Embryonic facial prominence (tissue), 1 donor: ENCODE data around the gene CNP.
A peak's percentile ranks its signal among the peaks of the same experiment; 100 is the strongest.
"Not testable (repeated sequence)": the region's sequence is repeated elsewhere in the genome, so short reads cannot be mapped to it uniquely, and the experiment has no call there.

Experiments used
- DNase-seq: peaks from one replicate; pipeline ENCODE4 v3.0.0-alpha.2; 2016; ENCODE audit errors: extremely low spot score

The CNP gene

DNA sequence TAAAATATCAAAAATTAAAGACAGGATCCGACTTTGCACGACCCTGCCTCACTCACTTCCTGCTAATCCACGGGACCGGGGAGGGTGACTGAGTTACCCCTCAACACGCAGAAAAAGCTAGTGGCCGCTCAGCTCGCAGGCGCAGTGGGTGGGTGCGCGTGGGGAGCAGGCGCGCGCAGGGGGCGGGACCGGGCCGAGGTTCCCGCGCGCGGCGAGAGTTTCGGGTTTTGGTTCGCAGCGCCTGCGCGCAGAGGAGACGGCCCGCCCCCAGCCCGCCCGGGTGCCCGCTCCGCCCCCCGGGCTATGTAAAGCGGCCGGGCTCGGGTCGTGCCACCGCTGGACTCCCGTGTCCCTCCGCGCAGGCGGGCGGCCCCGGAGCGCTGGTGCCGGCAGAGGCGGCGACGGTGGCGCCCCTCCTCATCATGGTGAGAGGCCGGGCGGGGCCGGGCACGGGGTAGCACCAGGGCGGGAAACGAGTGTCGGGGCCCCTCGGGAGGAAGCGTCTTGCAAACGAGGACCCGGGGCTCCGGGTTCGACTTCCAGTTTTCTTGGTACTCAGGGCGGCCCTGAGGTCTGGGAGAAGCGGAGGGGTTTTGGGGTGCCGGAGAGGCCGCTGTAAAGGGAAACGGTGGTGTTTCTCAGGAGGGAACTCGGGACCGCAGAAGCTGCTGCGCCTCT, at the start of gene CNP:
Gene CNP, plus strand, starts transcription at position 333 of the 678 bp plus-strand sequence. Its CDS starts 90 bp downstream, at position 423.
- DNase-seq, result peak; percentile 74

DNA sequence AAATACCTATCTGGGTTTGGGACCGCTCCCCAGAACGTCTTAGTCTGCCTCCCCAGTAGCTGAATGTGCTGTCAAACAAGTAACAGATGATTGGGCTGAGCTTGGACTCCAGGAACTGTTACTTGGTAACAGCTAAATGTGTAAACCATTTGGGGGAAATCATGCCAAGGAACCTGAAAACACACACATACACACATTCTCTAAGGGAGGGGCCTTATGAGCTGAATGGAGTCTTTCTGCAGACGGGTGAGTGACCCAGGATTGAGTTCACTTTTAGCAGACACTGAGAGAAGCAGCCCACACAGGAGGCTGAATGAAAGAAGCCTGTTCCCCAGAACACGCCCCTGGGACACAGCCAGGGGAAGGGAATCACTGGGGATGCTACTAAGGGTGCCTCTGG, 49.4 kb upstream of the CNP start:
- DNase-seq, result peak; percentile 42

DNA sequence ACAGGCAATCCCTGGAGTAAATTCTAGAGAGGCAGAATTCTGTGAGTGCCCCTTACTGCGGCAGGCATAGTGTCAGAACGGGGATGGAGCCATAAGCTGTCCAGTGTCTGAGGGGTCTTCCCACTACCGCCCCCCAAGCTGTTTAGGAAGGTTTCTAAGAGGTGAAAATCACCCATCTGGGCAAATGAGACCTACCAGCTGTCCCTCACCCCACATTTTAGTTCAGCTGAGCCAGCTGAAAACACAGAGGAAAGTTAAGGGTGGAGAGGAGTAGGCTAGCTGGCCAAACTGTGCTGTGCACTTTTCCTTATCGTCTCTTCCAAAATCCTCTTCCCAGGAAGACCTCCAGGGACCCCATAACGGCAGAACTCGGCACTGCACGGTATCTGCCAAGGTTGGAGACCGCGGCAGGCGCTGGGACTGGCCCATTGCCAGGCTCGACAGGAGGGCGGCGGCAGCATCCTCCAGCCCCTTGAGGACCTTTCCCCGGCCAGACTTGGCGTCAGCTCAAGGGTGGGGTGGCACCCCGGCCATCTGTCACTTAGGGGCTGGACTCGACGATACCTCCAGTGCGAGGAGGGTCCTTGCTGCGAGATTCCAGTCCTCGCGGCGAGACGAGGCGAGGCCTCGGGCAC, 48.8 kb upstream of the CNP start:
- no peak for DNase-seq

DNA sequence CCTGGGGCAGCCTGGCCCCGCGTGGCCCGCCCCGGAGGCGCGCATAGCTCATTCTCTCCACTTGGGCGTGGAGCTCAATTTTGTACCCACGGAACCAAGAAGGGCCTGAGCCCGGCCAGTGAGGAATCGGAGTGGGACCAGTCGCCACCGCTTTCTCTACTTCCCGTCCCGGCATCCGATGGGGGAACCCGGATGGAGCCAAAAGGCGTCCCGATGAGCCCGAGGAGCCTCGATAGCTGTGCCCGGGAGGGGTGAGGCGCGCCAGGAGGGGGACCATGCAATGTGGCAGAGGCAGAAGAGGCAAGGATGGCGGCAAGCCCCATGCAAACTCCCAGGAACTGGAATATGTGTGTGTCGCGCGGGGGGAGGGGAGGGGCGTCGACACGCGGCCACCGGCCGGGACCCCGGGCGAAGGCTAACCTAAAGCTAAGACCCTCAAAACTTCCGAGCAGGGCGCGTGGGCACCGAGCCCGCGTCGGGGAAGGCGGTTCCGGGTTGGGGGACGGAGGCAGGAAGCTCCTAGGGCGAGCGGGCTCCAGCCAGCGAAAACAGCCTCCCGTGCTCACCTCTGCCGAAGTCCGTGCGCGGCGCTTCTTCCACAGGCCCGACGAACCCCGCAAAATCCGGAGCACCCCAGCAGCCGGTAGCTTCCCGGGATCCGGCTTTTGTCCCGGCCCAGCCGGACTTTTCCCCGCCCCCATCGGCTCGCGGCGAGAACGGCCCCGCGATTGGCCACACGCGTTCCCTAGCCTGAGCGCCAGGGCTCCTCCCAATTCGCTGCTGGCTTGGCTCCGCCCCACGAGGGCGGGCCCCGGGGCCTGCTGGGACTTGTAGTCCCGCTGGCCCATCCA, 48.1 kb upstream of the CNP start, which contains the start of gene ACLY:
Gene ACLY, minus strand, starts transcription at position 638 of the 851 bp plus-strand sequence. CDS start 5,078 bp downstream, outside the sequence.
- peak; percentile 87 for DNase-seq

DNA sequence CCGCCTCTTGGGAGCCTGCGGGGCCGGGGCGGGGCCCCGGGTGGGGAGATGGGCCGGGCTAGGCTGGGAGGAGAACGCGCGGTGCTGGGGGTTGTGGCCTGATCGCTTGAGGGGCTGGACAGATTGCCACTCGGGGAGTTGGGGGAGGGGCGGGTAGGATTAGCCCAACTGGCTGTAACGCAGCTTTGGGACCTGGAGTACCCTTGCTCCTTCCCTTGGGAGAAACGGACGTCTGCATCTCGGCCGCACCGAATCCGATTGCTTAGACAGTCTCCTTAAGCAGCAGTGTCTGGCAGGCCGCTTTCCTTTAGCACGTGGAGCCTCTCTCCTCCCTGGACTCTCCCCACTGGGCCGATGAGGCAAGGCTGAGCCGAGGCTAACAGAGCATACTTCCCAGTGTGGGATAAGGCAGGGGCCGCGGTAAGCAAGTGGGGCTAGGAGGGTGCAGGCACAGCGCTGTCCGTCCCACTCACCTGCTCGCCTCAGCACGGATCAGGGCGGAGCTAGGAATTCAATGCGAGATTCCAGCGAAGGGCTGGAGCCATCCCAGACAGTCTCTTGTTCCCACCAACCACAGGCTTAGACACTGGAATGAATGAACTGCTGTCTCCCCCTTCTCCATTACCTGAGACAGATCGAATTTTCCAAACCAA, 47.3 kb upstream of the CNP start:
- DNase-seq, result peak; percentile 28

DNA sequence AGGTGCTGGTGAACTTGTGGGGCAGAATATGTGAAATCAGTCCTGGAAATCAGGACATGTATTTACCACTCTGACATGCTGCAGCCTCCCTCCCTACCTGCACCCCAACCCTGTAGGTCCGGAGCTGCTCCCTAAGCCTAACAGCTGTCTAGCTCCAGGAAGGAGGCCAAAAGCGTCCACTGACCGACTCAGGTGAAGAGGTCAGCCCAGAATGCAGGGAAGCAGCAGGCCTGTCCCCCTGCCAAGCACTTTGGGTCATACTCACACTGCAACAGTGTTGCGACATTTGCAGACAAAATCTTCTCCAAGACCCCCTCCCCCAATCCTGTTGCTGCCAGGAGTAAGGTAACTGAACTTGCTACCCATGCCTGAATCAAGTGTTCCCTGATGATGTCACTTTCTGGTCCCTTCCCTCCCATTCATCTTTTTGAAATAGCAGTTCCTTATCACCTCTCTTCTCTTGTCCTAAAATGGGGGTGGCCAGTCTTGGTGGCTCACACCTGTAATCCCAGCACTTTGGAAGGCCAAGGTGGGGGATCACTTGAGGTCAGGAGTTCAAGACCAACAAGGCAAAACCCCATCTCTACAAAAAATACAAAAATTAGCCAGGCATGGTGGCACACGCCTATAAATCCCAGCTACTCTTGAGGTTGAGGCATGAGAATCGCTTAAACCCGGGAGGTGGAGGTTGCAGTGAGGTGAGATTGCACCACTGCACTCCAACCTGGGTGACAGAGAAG, 46.6 kb upstream of the CNP start:
- no peak for DNase-seq

DNA sequence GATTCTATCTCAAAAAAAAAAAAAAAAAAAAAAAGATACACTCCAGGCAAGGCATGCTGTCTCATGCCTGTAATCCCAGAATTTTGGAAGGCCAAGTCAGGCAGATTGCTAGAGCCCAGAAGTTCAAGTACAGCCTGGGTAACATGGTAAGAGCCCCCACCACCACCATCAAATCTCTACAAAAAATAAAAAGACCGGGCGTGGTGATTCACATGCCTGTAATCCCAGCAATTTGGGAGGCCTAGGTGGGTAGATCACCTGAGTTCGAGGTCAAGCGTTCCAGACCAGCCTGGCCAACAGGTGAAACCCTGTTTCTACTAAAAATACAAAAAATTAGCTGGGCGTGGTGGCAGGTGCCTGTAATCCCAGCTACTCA, 46.0 kb upstream of the CNP start:
- DNase-seq, result no peak

DNA sequence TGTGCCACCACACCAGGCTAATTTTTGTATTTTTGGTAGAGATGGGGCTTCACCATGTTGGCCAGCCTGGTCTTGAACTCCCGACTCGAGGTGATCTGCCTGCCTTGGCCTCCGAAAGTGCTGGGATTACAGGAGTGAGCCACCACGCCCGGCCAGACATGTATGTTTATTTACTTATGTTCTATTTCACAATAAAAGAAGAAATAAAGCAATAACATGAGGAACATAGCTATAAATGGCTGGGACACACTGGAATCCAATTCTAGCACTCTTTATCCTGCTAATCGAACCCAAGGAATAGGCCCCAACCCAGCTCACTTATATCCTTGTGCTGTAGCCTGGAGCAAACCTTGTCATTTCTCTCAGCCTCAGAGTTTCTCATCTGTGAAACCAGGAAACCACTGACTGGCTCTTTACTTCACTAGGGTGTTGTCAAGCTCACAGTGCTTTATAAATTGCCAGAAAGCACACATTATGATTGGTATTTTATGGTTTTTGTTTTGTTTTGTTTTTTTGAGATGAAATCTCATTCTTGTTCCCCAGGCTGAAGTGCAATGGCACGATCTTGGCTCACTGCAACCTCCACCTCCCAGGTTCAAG, 40.5 kb upstream of the CNP start:
- no peak for DNase-seq

DNA sequence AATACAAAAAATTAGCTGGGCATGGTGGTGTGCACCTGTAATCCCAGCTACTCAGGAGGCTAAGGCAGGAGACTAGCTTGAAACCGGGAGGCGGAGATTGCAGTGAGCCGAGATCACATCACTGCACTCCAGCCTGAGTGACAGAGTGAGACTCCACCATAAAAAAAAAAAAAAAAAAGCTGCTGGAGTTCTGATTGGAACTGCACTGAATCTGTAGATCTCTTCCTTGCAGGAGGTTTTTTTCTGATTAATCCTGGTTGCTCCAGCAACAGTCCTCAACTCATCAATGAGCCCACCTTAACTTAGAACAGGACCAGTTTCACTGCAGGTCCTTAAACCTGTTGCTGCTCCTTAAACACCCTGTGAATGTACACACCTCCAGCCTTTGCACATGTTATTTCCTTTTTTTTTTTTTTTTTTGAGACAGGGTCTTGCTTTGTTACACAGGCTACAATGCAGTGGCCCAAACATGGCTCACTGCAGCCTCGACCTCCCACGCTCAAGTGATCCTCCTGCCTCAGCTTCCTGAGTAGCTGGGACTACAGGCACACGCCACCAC, 37.8 kb upstream of the CNP start:
- no peak for DNase-seq

DNA sequence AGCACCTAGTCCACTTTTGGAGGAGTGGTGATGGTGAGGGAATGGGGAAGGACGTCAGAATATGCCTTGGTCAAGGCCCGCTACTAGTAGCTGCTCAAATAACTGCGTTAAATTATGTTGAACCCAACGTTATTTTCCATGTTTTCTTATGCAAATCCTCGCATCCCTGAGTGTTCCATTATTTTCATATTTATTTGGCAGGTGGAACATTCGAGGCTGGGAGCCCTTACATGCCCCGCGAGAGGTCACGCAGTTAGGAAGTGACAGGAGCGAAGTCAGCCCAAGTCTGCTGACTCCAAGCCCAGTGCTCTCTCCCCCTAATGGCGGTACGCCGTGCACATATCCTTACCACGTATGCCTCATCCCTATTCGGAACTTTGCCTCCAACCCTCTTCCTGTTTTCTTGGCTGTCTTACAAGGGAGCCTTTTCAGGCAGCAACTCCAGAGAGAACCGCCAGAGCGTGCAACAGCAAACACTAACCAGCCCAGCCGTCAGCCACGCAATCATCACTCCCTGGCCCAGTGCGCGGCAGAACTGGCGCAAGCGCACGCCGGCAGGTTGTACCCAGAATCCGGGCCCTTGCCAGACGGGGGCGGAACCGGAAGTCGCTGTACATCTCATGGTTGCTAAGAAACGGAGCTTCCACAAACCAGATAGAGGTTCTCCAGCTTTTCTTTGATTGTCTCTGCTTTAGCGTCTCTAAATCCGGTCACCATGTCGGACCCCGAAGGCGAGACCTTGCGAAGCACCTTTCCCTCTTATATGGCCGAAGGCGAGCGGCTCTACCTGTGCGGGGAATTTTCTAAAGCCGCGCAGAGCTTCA, 36.4 kb upstream of the CNP start, which contains the start of gene ODAD4:
Gene ODAD4, plus strand, starts transcription at position 609 of the 824 bp plus-strand sequence. Its CDS starts 107 bp downstream, at position 716.
- peak; percentile 95 for DNase-seq

DNA sequence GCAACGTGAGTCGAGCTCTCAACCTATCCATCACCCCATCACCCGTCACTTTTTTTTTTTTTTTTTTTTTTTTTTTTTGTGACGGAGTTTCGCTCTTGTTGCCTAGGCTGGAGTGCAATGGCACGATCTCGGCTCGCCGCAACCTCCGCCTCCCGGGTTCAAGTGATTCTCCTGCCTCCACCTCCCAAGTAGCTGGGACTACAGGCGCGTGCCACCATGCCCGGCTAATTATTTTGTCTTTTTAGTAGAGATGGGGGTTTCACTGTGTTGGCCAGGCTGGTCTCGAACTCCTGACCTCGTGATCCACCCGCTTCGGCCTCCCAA, 35.8 kb upstream of the CNP start:
- DNase-seq, result not testable (repeated sequence)

DNA sequence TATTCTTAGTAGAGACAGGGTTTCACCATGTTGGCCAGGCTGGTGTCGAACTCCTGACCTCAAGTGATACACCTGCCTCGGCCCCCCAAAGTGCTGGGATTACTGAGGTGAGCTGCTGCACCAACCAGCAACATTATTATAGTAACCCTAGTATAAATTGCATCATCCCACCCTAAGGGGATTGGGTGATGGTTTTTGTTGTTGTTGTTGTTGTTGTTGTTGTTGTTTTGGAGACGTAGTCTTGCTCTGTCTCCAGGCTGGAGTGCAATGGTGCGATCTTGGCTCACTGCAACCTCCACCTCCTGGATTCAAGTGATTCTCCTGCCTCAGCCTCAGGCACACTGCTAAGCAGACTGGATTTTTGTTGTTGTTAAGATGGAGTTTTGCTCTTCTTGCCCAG, 34.9 kb upstream of the CNP start:
- DNase-seq, result not testable (repeated sequence)

DNA sequence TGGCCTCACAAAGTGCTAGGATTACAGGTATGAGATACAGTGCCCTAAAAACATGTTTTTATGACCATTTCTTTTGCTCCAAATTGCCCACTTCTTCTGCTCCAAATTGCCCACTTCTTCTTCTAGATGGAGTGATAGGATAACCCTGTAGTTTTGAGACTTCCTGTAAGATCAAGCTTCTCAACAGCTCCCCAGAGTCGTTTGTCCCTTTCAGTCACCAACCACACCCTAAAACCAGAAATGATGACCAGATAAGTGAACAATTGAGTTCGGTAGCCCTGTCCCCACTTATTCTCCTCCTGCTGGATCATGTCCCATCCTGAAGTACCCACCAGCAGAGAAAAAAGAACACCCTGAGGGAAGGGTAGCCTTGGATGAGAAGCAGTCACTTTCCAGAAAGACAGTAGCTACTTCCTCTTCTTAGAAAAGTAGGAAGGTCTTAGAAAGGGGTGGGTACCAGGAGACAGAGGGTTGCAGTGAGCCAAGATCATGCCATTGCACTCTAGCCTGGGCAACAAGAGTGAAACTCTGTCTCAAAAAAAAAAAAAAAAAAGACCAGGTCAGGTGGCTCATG, 33.7 kb upstream of the CNP start:
- DNase-seq, result no peak

DNA sequence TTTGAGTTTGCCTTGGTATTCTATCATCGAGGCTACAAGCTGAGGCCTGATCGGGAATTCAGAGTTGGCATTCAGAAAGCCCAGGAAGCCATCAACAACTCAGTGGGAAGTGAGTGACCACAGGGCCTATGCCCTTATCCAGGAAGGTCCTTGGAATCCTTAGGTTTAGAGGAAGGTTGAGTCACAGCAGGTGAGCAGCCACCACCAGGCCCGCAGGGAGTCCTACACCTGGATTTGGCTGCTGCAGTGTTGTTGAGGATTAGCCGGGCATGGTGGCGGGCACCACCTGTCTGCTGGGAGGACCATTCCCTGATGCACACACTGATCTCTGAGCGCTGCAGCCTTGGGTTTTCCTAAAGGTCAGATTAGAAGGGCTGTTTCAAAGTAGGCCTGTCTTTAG, 31.0 kb upstream of the CNP start:
- DNase-seq, result no peak

DNA sequence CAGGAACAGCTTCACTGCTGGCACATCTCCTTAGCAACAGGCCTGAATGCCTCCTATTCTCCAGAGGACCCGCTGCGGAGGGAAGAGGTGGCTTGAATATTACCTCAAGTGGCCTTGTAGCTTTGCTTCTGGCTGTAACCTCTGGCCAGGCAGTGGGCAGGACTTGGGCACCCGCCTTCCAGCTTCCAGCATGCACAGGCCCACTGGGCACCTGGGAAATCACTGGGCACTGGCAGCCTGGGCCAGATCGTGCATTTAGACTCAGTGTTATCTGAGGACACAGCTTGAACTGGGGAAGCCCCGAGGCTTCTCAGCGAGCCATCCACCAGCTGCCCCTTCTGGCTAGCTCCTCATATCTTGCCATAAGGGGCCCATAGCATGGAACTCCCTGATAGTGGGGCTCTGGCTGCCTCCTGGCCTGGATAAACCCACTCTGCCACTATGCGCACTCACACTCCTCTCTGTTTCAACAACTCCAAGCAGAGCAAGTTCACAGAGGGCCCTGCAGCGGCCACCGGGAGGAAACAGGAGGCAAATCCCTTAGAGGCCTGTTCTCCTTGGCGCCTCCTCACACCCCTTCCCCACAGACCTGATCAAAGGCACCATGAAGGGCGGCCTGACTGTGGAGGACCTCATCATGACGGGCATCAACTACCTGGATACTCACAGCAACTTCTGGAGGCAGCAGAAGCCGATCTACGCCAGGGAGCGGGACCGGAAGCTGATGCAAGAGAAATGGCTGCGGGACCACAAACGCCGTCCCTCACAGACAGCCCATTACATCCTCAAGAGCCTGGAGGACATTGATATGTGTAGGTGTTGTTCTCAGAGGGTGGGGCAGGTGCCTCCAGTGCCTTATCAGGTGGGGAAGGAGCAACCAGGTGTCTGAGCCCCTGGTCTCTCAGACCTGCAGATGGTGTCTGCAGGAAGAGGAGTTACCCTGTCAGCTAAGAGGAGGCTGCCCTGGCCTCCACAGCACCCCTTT, 28.3 kb upstream of the CNP start:
- DNase-seq, result no peak

DNA sequence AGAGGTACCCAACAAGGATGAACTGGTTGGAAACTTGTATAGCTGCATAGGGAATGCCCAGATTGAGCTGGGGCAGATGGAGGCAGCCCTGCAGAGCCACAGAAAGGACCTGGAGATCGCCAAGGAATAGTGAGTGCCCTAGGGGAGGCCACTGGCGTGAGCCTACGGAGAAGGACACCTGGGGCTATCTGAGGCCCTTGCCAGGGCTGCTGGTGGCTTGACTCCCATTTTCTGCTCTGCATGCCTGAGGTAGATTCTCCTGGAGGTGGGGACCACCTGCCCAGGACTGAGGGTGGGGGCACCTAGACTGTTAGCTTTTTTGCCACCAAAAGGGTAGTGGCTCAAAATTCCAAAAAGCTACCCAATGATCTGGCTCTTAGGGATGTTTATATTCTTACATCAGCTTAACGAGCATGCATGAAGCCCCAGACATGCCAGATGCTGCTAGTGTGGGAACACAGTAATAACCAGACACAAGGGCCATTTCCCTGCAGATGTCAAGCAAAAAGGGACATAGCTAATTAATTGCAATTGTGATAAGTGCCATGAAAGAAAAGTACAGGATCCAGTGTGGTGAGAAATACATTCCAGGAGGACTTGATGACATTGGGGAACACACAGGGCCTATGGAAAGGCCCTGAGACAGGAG, 27.4 kb upstream of the CNP start:
- DNase-seq, result no peak

DNA sequence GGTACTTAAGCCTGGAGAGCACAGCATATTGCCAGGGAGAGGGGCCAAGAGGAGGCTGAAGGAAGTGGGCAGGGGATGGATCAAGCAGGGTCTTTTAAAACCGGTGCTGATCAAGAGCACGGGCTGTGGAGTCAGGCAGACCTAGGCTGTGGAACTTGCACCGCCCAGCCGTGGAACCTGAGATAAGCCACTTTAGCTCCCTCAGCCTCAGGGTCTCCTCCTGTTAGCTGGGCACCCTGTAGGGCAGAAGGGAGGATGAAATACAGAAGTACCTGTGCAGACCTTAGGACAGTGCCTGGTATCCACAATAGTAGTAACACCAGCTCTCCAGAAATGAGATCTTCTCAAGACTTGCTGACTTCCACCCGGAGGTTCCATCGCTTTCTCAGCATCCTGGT, 26.9 kb upstream of the CNP start:
- no peak for DNase-seq

DNA sequence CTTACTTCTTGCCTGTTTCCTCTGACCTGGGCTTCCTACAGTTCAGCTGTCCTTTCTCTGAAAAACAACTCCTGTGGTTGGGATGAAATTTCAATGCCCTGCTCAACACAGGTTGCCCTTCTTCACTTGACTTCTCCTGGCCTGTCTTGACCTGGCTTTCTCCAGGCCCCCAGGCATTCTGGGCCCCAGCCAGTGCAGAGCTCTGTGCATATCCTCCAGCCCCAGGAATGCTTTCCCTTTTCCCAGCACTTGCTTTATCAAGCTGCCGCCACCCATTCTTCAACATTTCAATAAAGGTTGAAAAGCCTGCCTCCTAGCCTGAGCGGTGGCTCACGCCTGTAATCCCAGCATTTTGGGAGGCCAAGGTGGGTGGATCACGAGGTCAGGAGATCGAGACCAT, 25.4 kb upstream of the CNP start:
- DNase-seq, result no peak
